SK-N-MC (cell line): ENCODE results near the gene HRH3.

Source experiments
- EZH2 ChIP-seq: fragments of 200-600 bp; sonication (generic); IDR thresholded peaks from one replicate; pipeline ENCODE4 v1.6.1; 2017; ENCODE audit warnings: antibody characterized with exemption
- FOXP2 ChIP-seq: optimal IDR thresholded peaks from 2 replicates; pipeline ENCODE3; 2011; ENCODE audit warnings: mild to moderate bottlenecking, moderate library complexity; ENCODE audit not compliant: insufficient read depth; ENCODE audit errors: extremely low read length, control extremely low read depth
- POLR2AphosphoS5 ChIP-seq: IDR thresholded peaks from 2 replicates; pipeline ENCODE4 v1.6.1; 2012; ENCODE audit warnings: mild to moderate bottlenecking, low read depth, low read length, borderline replicate concordance

- TF ChIP-seq POLR2AphosphoS5: no peak
- TF ChIP-seq EZH2: no peak
- TF ChIP-seq FOXP2: no peak
These were observed 28.1 kb downstream of the HRH3 start for GRCh38 chr20:62191781-62192559.
